Stimulated activated naive CD4-positive, alpha-beta T cell treated with Interleukin-2 at 50 U/mL for 16 hours (primary cell): ENCODE measurements around the gene CDC6.
A peak's percentile ranks its signal among the peaks of the same experiment; 100 is the strongest.
"Not testable (repeated sequence)": the region's sequence is repeated elsewhere in the genome, so short reads cannot be mapped to it uniquely, and the experiment has no call there.

Experiments
- DNase-seq: peaks from one replicate; lab custom pipeline; 2025; lab: John Stamatoyannopoulos, UW

CDC6 gene

GRCh38 chr17:40287159-40287493 lies 553 bp upstream of the CDC6 start:
- no peak for DNase-seq

GRCh38 chr17:40290629-40291280 lies 3.1 kb downstream of the CDC6 start:
- DNase-seq, result peak; percentile 14

- DNase-seq, result no peak
Measured at GRCh38 chr17:40291281-40291664, 3.6 kb downstream of the CDC6 start.

DNA sequence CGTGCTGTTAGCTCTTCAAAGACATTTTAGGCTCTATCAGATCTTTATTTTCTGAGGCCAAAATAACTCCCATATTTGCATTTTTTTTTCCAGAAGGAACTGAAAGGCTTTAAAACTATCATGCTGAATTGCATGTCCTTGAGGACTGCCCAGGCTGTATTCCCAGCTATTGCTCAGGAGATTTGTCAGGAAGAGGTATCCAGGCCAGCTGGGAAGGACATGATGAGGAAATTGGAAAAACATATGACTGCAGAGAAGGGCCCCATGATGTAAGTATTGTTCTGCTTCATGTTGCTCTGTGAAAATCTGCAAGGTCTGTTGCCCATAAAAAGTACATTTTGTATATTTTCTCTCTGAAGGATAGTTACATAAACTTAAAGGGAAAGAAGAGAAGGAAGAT lies 5.7 kb downstream of the CDC6 start:
- no peak for DNase-seq

DNA sequence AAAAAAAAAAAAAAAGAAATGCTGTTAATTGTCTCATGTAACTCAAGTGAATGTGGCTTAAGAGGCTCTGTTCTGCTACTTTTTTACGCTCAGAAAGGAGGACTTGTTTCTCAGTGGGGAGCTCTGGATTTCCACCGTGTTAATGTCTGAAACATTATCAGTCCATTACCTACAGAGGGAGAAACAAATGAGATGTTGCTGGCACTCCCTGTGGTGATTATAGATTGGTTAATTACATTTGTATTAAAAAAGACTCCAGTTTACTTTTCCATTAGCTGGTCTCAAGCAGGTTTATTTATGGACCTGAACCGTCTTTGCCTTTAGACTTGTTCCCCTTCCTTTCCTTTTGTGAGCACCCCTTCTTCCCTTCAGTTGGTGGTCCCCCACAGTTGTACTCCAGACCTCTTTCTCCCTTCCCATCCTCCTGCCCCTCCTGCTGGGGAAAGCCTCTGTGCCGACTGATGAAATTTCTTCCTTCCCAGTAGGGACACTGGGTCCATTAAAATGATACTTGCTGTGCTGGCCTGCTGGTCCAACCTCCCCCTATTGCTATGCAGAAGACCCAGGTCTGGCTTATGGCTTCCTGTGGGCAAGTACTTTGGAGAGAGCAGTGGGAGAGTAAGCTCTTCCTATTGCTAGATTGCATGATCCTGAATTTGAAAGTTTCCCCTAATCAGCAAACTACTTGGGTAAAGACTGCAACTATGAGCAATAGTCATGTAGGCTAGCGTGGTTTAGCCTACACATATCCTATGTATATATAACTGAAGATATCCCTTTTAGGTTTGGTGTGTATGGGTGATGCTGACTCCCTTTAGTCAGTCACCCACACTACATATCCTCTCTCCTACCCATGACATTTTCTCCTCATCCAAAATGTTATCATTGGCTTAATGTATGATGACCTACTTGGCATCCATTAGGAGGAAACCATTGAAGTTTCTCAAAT lies 8.1 kb downstream of the CDC6 start:
- no peak for DNase-seq

DNA sequence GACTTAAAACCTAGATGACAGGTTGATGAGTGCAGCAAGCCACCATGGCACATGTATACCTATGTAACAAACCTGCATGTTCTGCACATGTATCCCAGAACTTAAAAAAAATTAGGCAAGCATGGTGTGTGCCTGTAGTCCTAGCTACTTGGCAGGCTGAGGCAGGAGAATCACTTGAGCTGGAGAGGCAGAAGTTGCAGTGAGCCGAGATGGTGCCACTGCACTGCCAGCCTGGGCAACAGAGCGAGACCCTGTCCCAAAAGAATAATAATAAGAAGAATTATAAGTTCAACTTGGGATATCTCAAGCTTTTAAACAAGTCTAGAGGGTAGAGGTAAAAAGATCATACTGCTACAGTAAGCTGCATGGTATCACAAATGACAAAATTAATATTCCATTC lies 9.8 kb downstream of the CDC6 start:
- no peak for DNase-seq

GRCh38 chr17:40298726-40299125 lies 11.0 kb downstream of the CDC6 start:
- DNase-seq, result no peak

DNA sequence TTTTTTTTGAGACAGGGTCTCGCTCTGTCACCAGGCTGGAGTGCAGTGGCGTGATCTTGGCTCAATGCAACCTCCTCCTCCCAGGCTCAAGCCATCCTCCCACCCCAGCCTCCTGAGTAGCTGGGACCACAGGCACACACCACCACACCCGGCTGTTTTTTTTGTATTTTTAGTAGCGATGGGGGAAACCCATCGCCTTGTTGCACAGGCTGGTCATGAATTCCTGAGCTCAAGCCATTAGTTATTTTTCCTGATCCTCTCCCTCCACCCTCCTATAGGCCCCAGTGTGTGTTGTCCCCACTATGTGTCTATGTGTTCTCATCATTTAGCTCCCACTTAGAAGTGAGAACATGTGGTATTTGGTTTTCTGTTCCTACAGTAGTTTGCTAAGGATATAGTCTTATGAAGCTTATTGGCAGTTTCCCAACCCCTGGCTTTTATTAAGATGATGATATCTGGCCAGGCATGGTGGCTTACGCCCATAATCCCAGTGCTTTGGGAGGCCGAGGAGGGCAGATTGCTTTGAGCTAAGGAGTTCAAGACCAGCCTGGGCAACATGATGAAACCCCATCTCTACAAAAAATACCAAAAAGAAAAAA lies 11.6 kb downstream of the CDC6 start:
- DNase-seq, result not testable (repeated sequence)

DNA sequence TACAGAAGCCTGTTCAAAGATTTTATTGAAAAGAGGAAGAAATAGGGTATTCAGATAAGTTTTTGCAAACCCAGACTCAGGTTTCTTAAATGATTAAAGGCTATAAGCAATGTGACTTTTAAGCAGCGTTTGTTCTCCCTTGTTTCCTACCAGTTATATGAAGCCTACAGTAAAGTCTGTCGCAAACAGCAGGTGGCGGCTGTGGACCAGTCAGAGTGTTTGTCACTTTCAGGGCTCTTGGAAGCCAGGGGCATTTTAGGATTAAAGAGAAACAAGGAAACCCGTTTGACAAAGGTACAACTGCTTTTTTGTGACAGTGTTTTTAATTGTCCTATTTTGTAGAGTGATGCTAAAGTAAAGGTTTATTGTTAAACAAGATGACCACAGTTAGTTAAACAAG lies 13.6 kb downstream of the CDC6 start:
- DNase-seq, result no peak

DNA sequence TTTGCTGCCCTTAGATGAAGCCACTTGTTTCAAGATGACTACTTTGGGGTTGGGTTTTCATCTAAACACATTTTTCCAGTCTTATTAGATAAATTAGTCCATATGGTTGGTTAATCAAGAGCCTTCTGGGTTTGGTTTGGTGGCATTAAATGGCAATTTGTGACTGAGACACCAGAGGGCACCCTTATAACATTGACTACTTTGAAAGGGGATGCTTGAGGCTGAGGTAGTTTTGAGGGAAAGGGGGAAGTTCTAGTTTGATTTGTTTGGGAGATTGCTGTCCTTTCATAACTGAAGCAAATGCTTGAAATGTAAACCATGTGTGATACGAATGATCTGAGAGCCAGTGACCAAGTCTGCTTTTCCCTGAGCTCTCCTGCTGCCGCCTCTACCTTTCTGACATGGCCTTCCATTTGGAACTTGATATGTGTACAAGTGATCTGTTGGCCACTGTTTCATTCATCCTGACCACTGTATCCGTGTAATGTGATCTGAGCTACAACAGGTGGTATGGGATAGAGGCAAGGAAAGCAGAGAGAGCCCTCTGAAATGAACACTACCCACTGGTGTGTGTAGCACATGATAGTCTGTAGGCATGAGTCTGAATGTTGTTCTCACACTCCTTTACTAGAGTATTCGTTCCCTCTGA lies 15.5 kb downstream of the CDC6 start:
- DNase-seq, result peak; percentile 23

- DNase-seq, result no peak
Measured at GRCh38 chr17:40303708-40304551, 16.3 kb downstream of the CDC6 start.

DNA sequence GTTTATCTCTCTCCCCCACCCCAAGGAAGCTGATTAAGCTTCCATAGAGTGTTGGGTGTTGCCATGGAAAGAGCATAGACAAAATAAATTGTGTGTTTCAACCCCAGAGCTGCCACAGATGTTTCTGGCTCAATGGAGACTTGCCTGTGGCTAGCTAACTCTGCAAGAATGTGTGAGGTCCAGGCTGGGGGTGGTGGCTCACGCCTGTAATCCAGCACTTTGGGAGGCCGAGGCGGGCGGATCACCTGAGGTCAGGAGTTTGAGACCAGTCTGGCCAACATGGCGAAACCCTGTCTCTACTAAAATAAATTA lies 16.8 kb downstream of the CDC6 start:
- not testable (repeated sequence) for DNase-seq

GRCh38 chr17:40304866-40305265 lies 17.2 kb downstream of the CDC6 start:
- DNase-seq, result not testable (repeated sequence)

- DNase-seq, result no peak
Measured at GRCh38 chr17:40306395-40306794, 18.7 kb downstream of the CDC6 start.

DNA sequence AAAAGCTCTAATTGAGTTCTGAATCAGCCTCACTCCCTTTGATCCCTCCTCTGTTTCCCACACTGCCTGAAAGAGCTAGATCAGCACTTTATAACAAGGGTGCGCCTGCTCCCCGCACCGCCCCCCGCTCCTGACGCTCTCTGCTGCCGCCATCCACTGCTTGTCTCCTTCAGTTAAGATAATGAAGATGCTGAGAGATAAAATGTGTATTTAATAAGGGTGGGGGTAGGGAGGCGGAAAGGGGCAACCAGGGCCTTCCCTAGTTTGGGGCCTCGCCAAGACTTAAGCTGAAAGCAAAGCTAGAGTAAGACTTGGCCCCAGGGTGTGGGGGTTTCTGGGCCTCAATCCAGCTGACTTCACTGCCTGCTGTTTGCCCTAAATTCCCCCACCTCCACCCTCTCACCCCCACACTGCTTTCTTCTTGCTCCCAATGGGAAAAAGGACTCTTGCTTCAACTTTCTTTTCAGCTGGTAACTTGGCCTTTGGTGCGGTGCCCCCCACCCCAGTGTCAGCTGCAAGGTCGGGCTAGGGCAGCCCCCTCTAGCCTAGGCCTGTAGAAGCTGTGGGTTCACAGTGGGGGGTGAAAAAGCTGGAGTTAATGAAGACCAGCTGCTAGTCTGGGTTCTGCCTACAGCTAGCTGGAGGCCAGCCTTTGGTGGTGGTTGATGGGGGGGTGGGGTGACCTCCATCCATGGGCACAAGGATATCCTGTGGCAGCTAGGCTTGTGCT lies 19.5 kb downstream of the CDC6 start:
- no peak for DNase-seq

DNA sequence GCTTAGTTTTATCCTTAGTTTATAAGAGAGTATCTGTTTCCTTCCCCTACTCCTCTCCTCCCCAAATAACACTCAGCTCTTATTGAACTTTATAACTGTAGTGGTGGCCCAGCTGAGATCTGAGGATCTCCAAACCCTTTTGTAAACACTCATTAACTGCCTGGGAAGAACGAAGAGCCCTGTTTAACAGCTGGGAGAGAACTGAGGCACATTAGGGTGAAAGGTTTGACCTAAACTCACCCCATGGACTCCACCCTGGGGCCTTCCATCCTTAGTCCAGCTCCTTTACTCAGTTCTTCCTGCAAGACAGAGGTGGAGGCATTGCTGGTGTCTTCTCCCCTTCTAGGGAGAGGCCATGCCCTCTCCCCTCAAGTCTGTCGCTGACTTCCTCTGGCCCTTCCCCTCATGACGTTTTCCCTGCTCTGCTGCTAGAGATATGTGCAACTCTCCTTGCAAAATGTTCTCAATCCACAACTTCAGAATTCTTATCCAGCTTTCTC lies 20.1 kb downstream of the CDC6 start:
- no peak for DNase-seq

- no peak for DNase-seq
Measured at GRCh38 chr17:40309031-40309948, 21.6 kb downstream of the CDC6 start, which contains the start of gene RARA. Gene RARA (plus strand): TSS chr17:40309180. CDS start chr17:40331219, 22,039 bp downstream.

- no peak for DNase-seq
Measured at GRCh38 chr17:40309949-40310510, 22.4 kb downstream of the CDC6 start.

- DNase-seq, result no peak
Measured at GRCh38 chr17:40310882-40311391, 23.3 kb downstream of the CDC6 start.
